ENCODE results near the gene SYNPO2L. TPM values are rescaled to one million over a fixed set of nuclear protein-coding genes. Genes with fewer than 3 reads are reported as not detected.

Gene SYNPO2L
- polyA plus RNA-seq, 2 donors = 1.9 to 10.9 TPM

DNA sequence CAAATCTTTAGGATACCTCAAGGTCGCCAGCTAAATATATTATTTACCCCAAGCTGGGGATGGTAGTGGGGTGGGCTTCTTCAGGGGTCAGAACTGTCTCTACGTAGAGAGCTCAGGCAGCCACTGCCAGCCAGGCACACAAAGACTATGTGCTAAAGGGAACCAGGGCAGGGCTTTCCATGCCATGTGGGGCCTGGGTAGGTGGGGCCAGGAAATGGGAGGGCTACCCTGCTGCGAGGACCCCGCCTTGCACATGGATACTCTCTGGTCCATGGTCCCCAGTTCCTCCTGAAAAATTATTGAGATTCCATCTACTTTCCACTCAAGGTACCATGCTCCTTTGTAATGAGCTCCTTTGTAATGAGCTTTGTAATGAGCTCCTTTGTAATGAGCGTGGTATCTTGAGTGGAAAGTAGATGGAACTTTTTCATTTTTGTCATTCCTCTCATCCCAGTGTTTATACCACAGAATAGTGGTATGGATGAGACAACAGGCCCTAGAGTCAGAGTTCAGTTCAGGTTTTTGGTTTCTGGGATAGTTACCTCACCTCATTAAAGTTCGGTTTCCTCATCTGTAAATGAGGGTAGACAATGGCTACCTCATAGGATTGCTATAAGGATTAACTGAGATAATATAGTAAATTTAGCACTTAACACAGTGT lies 5.8 kb downstream of the SYNPO2L start:
- Histone ChIP-seq H3K4me1 (ENCODE audit: control insufficient read depth in 2 of 2, insufficient read depth in 2 of 2, low read length in 1 of 2) (peaks cover 0 to 3% of the 10 kb centered on the region in 2 donors), H3K27ac (ENCODE audit: low read depth in 2 of 2, low read length in 1 of 2) (no peak overlapping the region)
- WGBS, 2 donors = 84 to 96% methylated on average over 6 of the region's 6 CpGs

DNA sequence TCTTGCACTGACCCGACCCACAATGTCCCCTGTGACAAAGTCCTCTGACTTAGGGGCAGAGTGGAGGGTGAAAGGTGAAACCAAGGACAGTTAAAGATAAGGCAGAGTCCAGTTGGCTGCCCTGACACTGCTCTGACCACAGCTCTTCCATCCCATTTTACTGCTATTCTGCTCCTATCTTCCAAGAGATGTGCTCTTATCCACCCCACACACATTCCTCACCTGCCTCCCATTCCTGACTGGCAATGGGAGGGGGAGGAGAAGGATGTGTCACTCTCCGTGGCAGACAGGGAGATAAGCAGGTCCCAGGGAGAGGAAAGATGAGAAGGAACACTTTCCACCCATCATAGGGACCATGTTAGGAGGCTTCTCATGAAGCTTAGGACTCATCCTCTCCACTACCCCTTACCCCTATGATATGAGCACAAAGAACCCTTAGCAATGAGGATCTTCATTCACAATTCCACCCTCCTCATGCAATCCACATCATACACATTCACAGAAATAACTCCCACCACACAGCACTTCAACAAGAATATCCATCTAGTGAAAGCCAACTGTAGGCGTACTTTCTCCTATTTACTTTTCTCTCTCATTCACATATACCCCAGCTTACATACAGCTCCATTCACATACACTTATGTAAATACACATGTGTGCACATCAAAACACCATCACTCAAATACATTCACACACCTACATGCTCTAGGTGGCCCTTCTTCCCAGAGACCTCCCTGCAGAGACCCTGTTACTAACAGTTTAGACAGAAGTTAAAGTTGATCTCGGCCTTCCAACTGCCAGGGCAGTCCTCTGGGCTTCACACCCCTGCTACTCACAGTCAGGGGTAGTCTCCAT lies 6.6 kb downstream of the SYNPO2L start:
- 65 to 77% methylated on average over 4 of the region's 4 CpGs for WGBS, 2 donors
- H3K9me3 ChIP-seq (ENCODE audit: control insufficient read depth in 2 of 2, insufficient read depth in 1 of 2, low read depth in 1 of 2, low read length in 1 of 2) = no peaks in the 10 kb centered on the region
- H3K4me1 ChIP-seq (ENCODE audit: control insufficient read depth in 2 of 2, insufficient read depth in 2 of 2, low read length in 1 of 2) = peaks cover 0 to 3% of the 10 kb centered on the region in 2 donors
- H3K27me3 ChIP-seq (ENCODE audit: control insufficient read depth in 1 of 2, insufficient read depth in 2 of 2, low read length in 2 of 2) = no peaks in the 10 kb centered on the region
- H3K4me3 ChIP-seq (ENCODE audit: low read depth in 1 of 2, low read length in 2 of 2) = no peak overlapping the region
- no peak overlapping the region for H3K27ac ChIP-seq (ENCODE audit: low read depth in 2 of 2, low read length in 1 of 2)
- H3K36me3 ChIP-seq (ENCODE audit: control insufficient read depth in 2 of 2, insufficient read depth in 2 of 2, low read length in 1 of 2) = no peaks in the 10 kb centered on the region

More for the DNA sequence above, 5.8 kb downstream of the SYNPO2L start:
- Histone ChIP-seq H3K4me3 (ENCODE audit: low read depth in 1 of 2, low read length in 2 of 2) (no peak overlapping the region), H3K9me3 (ENCODE audit: control insufficient read depth in 2 of 2, insufficient read depth in 1 of 2, low read depth in 1 of 2, low read length in 1 of 2) (no peaks in the 10 kb centered on the region), H3K27me3 (ENCODE audit: control insufficient read depth in 1 of 2, insufficient read depth in 2 of 2, low read length in 2 of 2) (no peaks in the 10 kb centered on the region), H3K36me3 (ENCODE audit: control insufficient read depth in 2 of 2, insufficient read depth in 2 of 2, low read length in 1 of 2) (no peaks in the 10 kb centered on the region)

DNA sequence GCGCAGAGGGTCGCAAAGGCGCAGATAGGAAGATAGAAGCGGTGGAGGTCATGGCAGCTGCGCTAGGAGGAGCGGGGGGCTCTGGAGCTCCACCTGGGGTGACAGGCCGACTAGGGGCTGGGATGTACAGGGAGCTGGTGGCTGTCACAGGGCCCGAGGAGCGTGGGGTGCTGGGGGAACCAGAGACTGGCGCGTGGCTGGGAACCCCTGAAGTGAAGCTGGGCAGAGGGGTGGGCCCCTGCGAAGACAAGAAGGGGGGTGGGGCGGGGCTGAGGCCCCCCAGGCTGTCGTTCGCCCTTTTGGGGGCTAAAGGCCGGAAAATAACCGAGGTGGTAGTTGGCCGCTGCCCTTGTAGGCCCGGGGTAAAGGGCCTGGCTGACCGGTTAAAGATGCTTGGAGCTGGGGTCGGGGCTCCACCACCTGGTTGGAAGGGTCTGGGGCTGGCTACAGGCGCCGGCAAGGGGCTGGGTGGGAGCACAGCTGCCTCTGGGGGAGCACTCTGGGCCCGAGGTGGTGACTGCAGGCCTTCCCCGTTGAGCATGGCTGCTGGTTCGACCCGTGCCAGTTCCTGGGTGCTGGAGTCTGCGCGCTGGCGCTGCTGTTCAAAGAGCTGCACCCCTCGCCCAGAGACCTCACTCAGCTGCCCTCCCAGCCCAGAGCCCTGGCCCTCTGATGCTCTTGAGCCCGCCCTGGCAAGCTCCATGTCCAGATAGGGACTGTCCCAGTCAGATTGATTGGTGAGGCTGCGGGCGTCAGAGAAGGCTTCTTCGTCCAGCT lies 7.8 kb downstream of the SYNPO2L start:
- H3K27me3 ChIP-seq (ENCODE audit: control insufficient read depth in 1 of 2, insufficient read depth in 2 of 2, low read length in 2 of 2) = no peaks in the 10 kb centered on the region
- no peak overlapping the region for H3K27ac ChIP-seq (ENCODE audit: low read depth in 2 of 2, low read length in 1 of 2)
- 28 to 31% methylated on average over 34 to 35 of the region's 35 CpGs for WGBS, 2 donors
- H3K4me3 ChIP-seq (ENCODE audit: low read depth in 1 of 2, low read length in 2 of 2) = peak overlapping the region; percentile 67
- no peaks in the 10 kb centered on the region for H3K36me3 ChIP-seq (ENCODE audit: control insufficient read depth in 2 of 2, insufficient read depth in 2 of 2, low read length in 1 of 2)
- no peaks in the 10 kb centered on the region for H3K9me3 ChIP-seq (ENCODE audit: control insufficient read depth in 2 of 2, insufficient read depth in 1 of 2, low read depth in 1 of 2, low read length in 1 of 2)
- H3K4me1 ChIP-seq (ENCODE audit: control insufficient read depth in 2 of 2, insufficient read depth in 2 of 2, low read length in 1 of 2) = peaks cover 0 to 3% of the 10 kb centered on the region in 2 donors

DNA sequence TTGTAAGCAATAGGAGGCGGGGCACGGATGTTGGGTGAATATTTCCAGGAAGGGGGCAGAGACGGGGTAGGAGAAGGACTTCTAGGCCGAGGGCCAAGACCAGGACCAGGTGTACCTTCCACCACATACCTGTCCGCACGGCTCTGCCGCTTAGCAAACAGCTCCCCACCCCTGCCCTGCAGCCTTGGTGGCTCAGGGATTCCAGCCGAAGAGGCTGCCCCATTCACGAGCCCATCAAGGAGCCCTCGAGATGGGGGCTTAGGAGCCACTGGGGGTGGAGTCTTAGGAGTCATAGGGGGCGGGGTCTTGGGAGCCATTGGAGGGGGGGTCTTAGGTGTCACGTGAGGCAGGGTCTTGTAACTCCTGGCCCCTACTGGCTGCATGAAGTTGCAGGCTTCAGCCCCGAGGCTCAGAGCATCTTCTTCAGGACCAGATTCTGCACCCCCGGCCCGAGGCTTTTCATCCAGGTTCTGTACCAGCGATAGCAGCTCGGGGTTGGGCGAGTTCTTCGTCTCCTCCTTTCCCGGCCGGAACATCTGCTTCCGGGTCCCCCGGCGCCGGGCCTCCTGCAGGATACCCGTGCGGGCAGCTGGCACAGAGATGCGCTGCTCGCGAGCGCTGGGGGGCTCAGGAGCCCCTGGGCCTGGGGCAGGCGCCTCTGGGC lies 8.5 kb downstream of the SYNPO2L start:
- WGBS, 2 donors = 8 to 9% methylated on average over 32 of the region's 32 CpGs
- no peaks in the 10 kb centered on the region for H3K27me3 ChIP-seq (ENCODE audit: control insufficient read depth in 1 of 2, insufficient read depth in 2 of 2, low read length in 2 of 2)

DNA sequence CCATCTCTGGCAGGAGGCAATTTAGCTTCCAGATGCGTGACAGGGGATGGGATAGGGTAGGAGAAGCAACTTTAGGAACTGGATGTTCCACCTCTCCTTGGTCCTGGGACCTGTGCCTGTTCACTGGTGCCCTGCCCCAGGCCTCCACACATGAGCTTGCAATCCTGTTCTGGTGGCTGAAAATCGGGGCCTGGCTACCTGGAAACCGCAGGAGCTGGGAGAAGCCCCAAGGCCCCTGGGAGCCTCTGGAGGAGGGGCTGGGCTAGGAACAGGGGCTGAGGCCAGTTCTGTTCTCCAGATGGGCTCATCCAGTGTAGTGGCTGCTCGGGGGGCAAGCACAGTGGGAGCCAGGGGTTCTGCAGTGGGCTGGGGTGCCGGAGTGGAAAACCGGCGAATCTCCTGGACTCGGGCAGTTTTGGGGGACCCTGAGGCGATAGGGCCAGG lies 9.2 kb downstream of the SYNPO2L start:
- Histone ChIP-seq H3K36me3 (ENCODE audit: control insufficient read depth in 2 of 2, insufficient read depth in 2 of 2, low read length in 1 of 2) (no peaks in the 10 kb centered on the region), H3K4me3 (ENCODE audit: low read depth in 1 of 2, low read length in 2 of 2) (no peak overlapping the region), H3K27ac (ENCODE audit: low read depth in 2 of 2, low read length in 1 of 2) (no peak overlapping the region), H3K27me3 (ENCODE audit: control insufficient read depth in 1 of 2, insufficient read depth in 2 of 2, low read length in 2 of 2) (no peaks in the 10 kb centered on the region), H3K4me1 (ENCODE audit: control insufficient read depth in 2 of 2, insufficient read depth in 2 of 2, low read length in 1 of 2) (peaks cover 0 to 3% of the 10 kb centered on the region in 2 donors), H3K9me3 (ENCODE audit: control insufficient read depth in 2 of 2, insufficient read depth in 1 of 2, low read depth in 1 of 2, low read length in 1 of 2) (no peaks in the 10 kb centered on the region)
- 87 to 91% methylated on average over 9 of the region's 9 CpGs for WGBS, 2 donors

More for the DNA sequence above, 8.5 kb downstream of the SYNPO2L start:
- no peaks in the 10 kb centered on the region for H3K9me3 ChIP-seq (ENCODE audit: control insufficient read depth in 2 of 2, insufficient read depth in 1 of 2, low read depth in 1 of 2, low read length in 1 of 2)
- peaks cover 0 to 3% of the 10 kb centered on the region in 2 donors for H3K4me1 ChIP-seq (ENCODE audit: control insufficient read depth in 2 of 2, insufficient read depth in 2 of 2, low read length in 1 of 2)
- peak overlapping the region; percentile 67 for H3K4me3 ChIP-seq (ENCODE audit: low read depth in 1 of 2, low read length in 2 of 2)
- H3K36me3 ChIP-seq (ENCODE audit: control insufficient read depth in 2 of 2, insufficient read depth in 2 of 2, low read length in 1 of 2) = no peaks in the 10 kb centered on the region
- H3K27ac ChIP-seq (ENCODE audit: low read depth in 2 of 2, low read length in 1 of 2) = no peak overlapping the region

DNA sequence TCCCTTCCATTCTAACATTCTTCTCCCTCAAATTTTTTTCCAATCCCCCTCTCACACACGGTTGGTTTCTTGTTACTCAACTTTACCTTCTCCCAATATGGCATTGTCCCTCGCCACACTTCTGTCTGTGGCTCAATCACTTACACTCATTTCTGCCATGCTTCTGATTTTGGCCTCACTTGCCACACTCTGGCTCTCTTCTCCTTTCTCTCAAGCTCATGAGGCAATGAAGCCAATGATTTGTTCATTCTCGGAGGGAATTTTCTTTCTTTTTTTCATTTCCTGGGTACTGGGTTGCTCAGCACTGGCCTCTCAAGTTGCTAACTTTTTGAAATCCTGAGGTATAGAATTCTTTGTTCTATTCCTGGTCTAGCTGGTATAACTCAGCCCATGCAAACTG lies 10.6 kb downstream of the SYNPO2L start:
- Histone ChIP-seq H3K4me1 (ENCODE audit: control insufficient read depth in 2 of 2, insufficient read depth in 2 of 2, low read length in 1 of 2) (peaks cover 0 to 3% of the 10 kb centered on the region in 2 donors), H3K27me3 (ENCODE audit: control insufficient read depth in 1 of 2, insufficient read depth in 2 of 2, low read length in 2 of 2) (no peaks in the 10 kb centered on the region), H3K9me3 (ENCODE audit: control insufficient read depth in 2 of 2, insufficient read depth in 1 of 2, low read depth in 1 of 2, low read length in 1 of 2) (no peaks in the 10 kb centered on the region), H3K27ac (ENCODE audit: low read depth in 2 of 2, low read length in 1 of 2) (no peak overlapping the region), H3K36me3 (ENCODE audit: control insufficient read depth in 2 of 2, insufficient read depth in 2 of 2, low read length in 1 of 2) (no peaks in the 10 kb centered on the region), H3K4me3 (ENCODE audit: low read depth in 1 of 2, low read length in 2 of 2) (no peak overlapping the region)
- WGBS, 2 donors = 77 to 80% methylated on average over 3 of the region's 3 CpGs

DNA sequence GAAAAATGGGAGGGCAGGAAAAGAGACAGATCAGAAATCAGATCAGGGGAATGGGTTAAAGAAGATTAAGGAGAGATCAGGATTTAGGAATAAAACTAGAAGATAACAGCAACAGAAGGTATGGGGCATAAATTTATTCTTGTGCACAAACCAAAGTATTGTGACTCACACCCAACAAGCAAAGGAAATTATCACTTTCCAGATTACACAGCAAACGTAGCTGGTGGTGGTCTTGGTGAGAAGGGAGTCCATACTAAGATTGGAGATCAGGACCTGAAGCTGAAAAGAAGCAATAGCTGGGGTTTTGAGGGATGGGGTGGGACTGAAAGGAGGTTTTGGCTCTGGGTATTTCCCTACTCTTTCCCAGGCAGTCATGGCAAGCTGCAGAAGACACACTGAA lies 11.1 kb downstream of the SYNPO2L start:
- Histone ChIP-seq H3K36me3 (ENCODE audit: control insufficient read depth in 2 of 2, insufficient read depth in 2 of 2, low read length in 1 of 2) (no peaks in the 10 kb centered on the region), H3K4me3 (ENCODE audit: low read depth in 1 of 2, low read length in 2 of 2) (no peak overlapping the region), H3K4me1 (ENCODE audit: control insufficient read depth in 2 of 2, insufficient read depth in 2 of 2, low read length in 1 of 2) (peaks cover 0 to 3% of the 10 kb centered on the region in 2 donors), H3K27me3 (ENCODE audit: control insufficient read depth in 1 of 2, insufficient read depth in 2 of 2, low read length in 2 of 2) (no peaks in the 10 kb centered on the region), H3K9me3 (ENCODE audit: control insufficient read depth in 2 of 2, insufficient read depth in 1 of 2, low read depth in 1 of 2, low read length in 1 of 2) (no peaks in the 10 kb centered on the region), H3K27ac (ENCODE audit: low read depth in 2 of 2, low read length in 1 of 2) (no peak overlapping the region)
- 58 to 70% methylated on average over 1 of the region's 1 CpG for WGBS, 2 donors

DNA sequence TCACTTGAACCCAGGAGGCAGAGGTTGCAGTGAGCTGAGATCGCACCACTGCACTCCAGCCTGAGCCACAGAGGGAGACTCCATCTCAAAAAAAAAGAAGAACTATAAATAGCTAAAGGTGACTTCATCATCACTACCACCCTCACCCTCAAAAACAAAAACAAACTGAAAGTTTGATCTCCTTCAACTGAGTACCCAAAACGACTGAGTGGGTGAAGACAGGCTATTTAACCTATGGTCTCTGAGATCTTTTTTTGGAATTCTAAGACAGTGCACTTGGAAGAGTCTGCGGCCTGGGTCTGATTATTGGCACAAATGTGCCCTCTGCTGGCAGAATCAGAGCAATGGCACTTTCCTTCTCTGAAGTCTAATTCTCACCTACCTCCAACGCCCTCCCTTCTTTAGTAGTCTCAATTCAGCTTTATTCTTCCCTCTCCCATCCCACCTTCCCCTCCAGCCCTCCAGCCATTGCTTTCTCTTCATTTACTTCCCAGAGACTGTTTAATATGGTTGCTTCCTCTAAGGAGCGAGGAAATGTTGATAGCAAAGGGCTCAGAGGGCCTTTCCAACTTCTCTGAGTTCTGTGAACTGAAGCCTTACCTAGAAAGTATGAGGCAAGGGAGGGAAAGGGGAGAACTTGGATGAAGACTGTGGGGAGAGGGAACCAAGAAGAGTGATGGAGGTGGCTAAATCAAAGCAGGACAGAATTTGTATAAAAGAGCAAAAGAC lies 11.7 kb downstream of the SYNPO2L start:
- Histone ChIP-seq H3K27ac (ENCODE audit: low read depth in 2 of 2, low read length in 1 of 2) (no peak overlapping the region), H3K4me1 (ENCODE audit: control insufficient read depth in 2 of 2, insufficient read depth in 2 of 2, low read length in 1 of 2) (peaks cover 0 to 3% of the 10 kb centered on the region in 2 donors), H3K4me3 (ENCODE audit: low read depth in 1 of 2, low read length in 2 of 2) (no peak overlapping the region), H3K27me3 (ENCODE audit: control insufficient read depth in 1 of 2, insufficient read depth in 2 of 2, low read length in 2 of 2) (no peaks in the 10 kb centered on the region), H3K36me3 (ENCODE audit: control insufficient read depth in 2 of 2, insufficient read depth in 2 of 2, low read length in 1 of 2) (no peaks in the 10 kb centered on the region), H3K9me3 (ENCODE audit: control insufficient read depth in 2 of 2, insufficient read depth in 1 of 2, low read depth in 1 of 2, low read length in 1 of 2) (no peaks in the 10 kb centered on the region)
- 22 to 24% methylated on average over 5 of the region's 5 CpGs for WGBS, 2 donors
